ENCODE measurements around the gene PNCK. TPM values are rescaled to one million over a fixed set of nuclear protein-coding genes. Genes with fewer than 3 reads are reported as not detected.
A peak's percentile ranks its signal among the peaks of the same experiment; 100 is the strongest.

The PNCK gene
- total and polyA plus RNA-seq, 2 of the 13 experiments (the other 11 are each of a cell fraction or from before 2014, with no cell fraction given) = 33.1 TPM; not detected in 1

GRCh38 chrX:153626863-153627674 is 46.5 kb downstream of the PNCK start (continued):
- TF ChIP-seq KDM5B (CRISPR knock-in tag; IDR thresholded peaks at IDR 0.05; ENCODE audit: borderline replicate concordance) (no peak), ISL2 (CRISPR knock-in tag; IDR thresholded peaks at IDR 0.05) (0 out of 2 replicates have a peak, but pooled peaks have one; percentile 34), ESRRA (CRISPR knock-in tag; IDR thresholded peaks at IDR 0.05; ENCODE audit: low read depth) (peak; percentile 89), DMAP1 (CRISPR knock-in tag; IDR thresholded peaks at IDR 0.05) (peak; percentile 27), ZNF550 (CRISPR knock-in tag; IDR thresholded peaks at IDR 0.05; ENCODE audit: borderline replicate concordance) (no peak), PLRG1 (conservative IDR thresholded peaks at IDR 0.05) (no peak), RARG (CRISPR knock-in tag; IDR thresholded peaks at IDR 0.05; ENCODE audit: low read depth) (no peak), CHD2 (IDR thresholded peaks at IDR 0.05; ENCODE audit: low read depth, low read length) (peak; percentile 40; the same call in 1 of the 2 replicates), FOXP1 (IDR thresholded peaks at IDR 0.05) (no peak), FOXP1 (CRISPR knock-in tag; IDR thresholded peaks at IDR 0.05) (peak; percentile 50), ZBTB42 (CRISPR knock-in tag; IDR thresholded peaks at IDR 0.05) (no peak; the same call in 1 of the 2 replicates), PCBP1 (IDR thresholded peaks at IDR 0.05; ENCODE audit: borderline replicate concordance, low read depth, low read length) (no peak), ZNF546 (CRISPR knock-in tag; conservative IDR thresholded peaks at IDR 0.05) (no peak), ZNF280B (CRISPR knock-in tag; IDR thresholded peaks at IDR 0.05; ENCODE audit: borderline replicate concordance) (no peak), ZSCAN29 (CRISPR knock-in tag; conservative IDR thresholded peaks at IDR 0.05) (no peak; the same call in 1 of the 2 replicates), GZF1 (CRISPR knock-in tag; IDR thresholded peaks at IDR 0.05) (no peak), ARID2 (CRISPR knock-in tag; IDR thresholded peaks at IDR 0.05; ENCODE audit: borderline replicate concordance) (0 out of 2 replicates have a peak, but pooled peaks have one; percentile 12), FOXO4 (CRISPR knock-in tag; conservative IDR thresholded peaks at IDR 0.05) (no peak), MAX (IDR thresholded peaks at IDR 0.05) (no peak), SMAD1 (CRISPR knock-in tag; IDR thresholded peaks at IDR 0.05; ENCODE audit: borderline replicate concordance, low read depth) (no peak), SOX5 (CRISPR knock-in tag; IDR thresholded peaks at IDR 0.05; ENCODE audit: borderline replicate concordance) (peak; percentile 29; the same call in 1 of the 2 replicates), IRF2 (CRISPR knock-in tag; IDR thresholded peaks at IDR 0.05) (0 out of 2 replicates have a peak, but pooled peaks have one; percentile 9), TMF1 (CRISPR knock-in tag; IDR thresholded peaks at IDR 0.05; ENCODE audit: low read depth) (no peak), ZBTB7A (CRISPR knock-in tag; IDR thresholded peaks at IDR 0.05) (no peak), ZNF33B (CRISPR knock-in tag; IDR thresholded peaks at IDR 0.05) (no peak), ZNF577 (CRISPR knock-in tag; IDR thresholded peaks at IDR 0.05; ENCODE audit: borderline replicate concordance, low read depth) (no peak), ZNF143 (CRISPR knock-in tag; IDR thresholded peaks at IDR 0.05) (0 out of 2 replicates have a peak, but pooled peaks have one; percentile 35), JUND (CRISPR knock-in tag; IDR thresholded peaks at IDR 0.05) (no peak)

All from HepG2 (cell line).